Nephron (organoid): Measurements from ENCODE around the gene DIAPH2.
"Not testable (repeated sequence)": the region's sequence is repeated elsewhere in the genome, so short reads cannot be mapped to it uniquely, and the experiment has no call there.

ENCODE experiments used
- H3K27ac Mint-ChIP-seq, 3 experiments: 2 replicates each; pipeline ENCODE4 v1.8.0; 2020; ENCODE audit warnings: mixed read lengths in 3 of 3, mild to moderate bottlenecking in 2 of 3, moderate library complexity in 1 of 3
- H3K27me3 Mint-ChIP-seq: 2 replicates; pipeline ENCODE4 v1.8.0; 2021; ENCODE audit warnings: low read depth, mild to moderate bottlenecking, moderate library complexity, mixed read lengths
- H3K36me3 Mint-ChIP-seq: 2 replicates; pipeline ENCODE4 v1.8.0; 2020; ENCODE audit warnings: low read depth, mixed read lengths
- H3K4me1 Mint-ChIP-seq: 2 replicates; pipeline ENCODE4 v1.8.0; 2020; ENCODE audit warnings: mixed read lengths
- H3K4me3 Mint-ChIP-seq, 3 experiments: 2 replicates each; pipeline ENCODE4 v1.8.0; 2020; ENCODE audit warnings: mild to moderate bottlenecking in 3 of 3, mixed read lengths in 3 of 3, moderate library complexity in 2 of 3
- H3K9me3 Mint-ChIP-seq: 2 replicates; pipeline ENCODE4 v1.8.0; 2020; ENCODE audit warnings: mixed read lengths
- TF ChIP-seq, protein P1 (sequence below), 3 experiments: fragments of 200-600 bp; sonication (generic); IDR thresholded peaks; one replicate each; pipeline ENCODE4 v1.5.0; 2021; ENCODE audit warnings: antibody characterized with exemption in 3 of 3; ENCODE audit not compliant: unreplicated experiment in 3 of 3

DIAPH2 gene

DNA sequence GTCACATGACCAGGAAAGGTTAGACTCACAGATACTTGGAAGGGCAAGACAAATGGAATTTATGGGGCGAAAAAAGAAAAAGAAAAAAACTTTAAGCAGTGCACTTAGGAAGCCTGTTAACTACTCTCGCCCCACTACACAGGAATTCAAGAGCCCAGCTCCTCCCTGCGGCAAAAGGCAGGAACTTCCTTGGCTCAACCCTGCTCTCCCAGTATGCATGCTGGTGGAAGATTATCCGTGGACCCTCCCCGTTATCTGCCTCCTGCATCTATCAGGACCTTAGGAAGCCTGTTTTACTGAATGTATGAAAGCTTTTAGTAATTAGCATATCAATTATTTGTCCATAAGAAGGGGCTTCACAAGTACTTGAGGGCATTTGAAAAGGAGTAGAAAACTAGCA lies 158.9 kb downstream of the DIAPH2 start:
- no peaks in the 10 kb centered on the region for H3K36me3 Mint-ChIP-seq

DNA sequence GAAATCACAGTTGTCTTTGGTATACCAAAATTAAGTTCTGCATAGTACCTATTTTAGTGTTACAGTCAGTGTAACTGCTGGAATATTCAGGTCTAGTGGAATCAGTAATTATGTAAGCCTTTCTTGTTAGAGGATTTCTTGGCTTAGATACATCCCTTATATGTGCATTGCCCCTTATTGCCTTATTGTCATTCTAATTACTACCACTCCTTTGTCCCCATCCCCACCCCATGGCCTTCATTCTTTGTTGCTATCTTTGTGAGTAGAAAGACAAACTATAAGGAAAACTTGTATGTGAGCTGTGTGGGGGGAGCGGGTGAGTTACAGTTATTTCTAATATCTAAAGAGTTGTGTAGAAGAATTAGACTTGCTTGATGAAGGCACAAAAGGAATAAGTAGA lies 162.2 kb downstream of the DIAPH2 start:
- Mint-ChIP-seq H3K4me3 (no peak overlapping the region), H3K36me3 (no peaks in the 10 kb centered on the region), H3K9me3 (no peaks in the 10 kb centered on the region), H3K27me3 (no peaks in the 10 kb centered on the region), H3K4me1 (peaks cover 4% of the 10 kb centered on the region), H3K27ac (no peak overlapping the region)
- TF ChIP-seq, protein P1, sequence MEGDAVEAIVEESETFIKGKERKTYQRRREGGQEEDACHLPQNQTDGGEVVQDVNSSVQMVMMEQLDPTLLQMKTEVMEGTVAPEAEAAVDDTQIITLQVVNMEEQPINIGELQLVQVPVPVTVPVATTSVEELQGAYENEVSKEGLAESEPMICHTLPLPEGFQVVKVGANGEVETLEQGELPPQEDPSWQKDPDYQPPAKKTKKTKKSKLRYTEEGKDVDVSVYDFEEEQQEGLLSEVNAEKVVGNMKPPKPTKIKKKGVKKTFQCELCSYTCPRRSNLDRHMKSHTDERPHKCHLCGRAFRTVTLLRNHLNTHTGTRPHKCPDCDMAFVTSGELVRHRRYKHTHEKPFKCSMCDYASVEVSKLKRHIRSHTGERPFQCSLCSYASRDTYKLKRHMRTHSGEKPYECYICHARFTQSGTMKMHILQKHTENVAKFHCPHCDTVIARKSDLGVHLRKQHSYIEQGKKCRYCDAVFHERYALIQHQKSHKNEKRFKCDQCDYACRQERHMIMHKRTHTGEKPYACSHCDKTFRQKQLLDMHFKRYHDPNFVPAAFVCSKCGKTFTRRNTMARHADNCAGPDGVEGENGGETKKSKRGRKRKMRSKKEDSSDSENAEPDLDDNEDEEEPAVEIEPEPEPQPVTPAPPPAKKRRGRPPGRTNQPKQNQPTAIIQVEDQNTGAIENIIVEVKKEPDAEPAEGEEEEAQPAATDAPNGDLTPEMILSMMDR (IDR thresholded peaks at IDR 0.05; ENCODE audit: unreplicated experiment in 3 of 3): no peak

More for the DNA sequence above, 158.9 kb downstream of the DIAPH2 start:
- Mint-ChIP-seq H3K4me1 (peaks cover 13% of the 10 kb centered on the region), H3K27me3 (no peaks in the 10 kb centered on the region), H3K9me3 (no peaks in the 10 kb centered on the region), H3K27ac (no peak overlapping the region), H3K4me3 (no peak overlapping the region)
- TF ChIP-seq, protein P1 (IDR thresholded peaks at IDR 0.05; ENCODE audit: unreplicated experiment in 3 of 3): peak in 2 of 3 experiments; percentile 33 to 47

DNA sequence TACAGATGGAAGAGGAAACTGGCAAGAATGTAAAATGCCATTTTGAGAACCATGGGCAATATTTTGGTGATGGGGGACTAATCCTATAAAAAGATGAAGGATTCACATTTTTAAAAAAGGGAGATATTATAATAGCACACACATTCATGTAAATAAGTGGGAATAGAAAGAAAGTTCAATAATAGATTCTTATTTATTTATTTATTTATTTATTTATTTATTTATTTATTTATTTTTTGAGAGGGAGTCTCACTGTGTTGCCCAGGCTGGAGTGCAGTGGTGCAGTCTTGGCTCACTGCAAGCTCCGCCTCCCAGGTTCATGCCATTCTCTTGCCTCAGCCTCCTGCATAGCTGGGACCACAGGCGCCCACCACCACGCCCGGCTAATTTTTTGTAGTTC lies 174.8 kb downstream of the DIAPH2 start:
- H3K9me3 Mint-ChIP-seq, H3K36me3 Mint-ChIP-seq, H3K4me3 Mint-ChIP-seq, H3K27ac Mint-ChIP-seq, H3K4me1 Mint-ChIP-seq, H3K27me3 Mint-ChIP-seq: not testable (repeated sequence)

DNA sequence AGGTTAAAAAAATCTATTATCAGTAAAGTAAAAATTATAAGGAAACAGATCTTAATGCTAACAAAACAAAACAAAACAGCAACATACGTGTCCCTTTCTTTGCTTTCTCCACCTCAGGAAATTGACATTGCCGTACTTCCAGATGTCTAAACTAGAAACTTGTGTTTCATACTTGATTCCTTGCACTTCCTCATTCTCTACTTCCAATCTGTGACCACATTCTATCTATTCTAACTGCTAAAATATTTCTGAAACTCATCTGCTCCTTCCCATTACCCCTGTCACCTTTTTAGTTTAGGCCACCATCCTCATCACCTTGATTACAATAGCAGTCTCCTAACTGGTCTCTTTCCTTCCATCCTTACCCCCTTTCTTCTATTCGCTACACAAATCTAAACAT lies 176.6 kb downstream of the DIAPH2 start:
- no peak overlapping the region for H3K4me3 Mint-ChIP-seq
- H3K36me3 Mint-ChIP-seq: no peaks in the 10 kb centered on the region
- peaks cover 4% of the 10 kb centered on the region for H3K4me1 Mint-ChIP-seq
- H3K9me3 Mint-ChIP-seq: no peaks in the 10 kb centered on the region
- no peaks in the 10 kb centered on the region for H3K27me3 Mint-ChIP-seq
- H3K27ac Mint-ChIP-seq: no peak overlapping the region
- TF ChIP-seq, protein P1 (IDR thresholded peaks at IDR 0.05; ENCODE audit: unreplicated experiment in 3 of 3): no peak

DNA sequence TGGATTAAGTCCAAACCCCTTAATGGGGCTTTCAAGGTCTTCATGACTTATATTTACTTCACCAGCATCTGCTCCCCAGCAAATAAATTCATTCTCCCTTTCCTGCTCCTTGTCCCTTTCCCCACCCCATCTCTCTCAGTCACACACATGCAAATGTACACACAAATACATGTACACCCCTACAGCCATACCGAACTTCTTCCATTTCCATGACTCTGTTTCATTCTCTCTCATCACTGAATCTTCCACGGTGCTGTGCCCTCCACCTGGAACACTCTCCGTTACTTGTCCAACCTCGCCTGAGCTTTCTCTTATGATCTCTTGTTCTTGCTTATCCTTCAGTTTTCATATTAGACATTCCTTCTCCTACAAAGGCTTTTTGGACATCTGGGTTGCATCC lies 177.0 kb downstream of the DIAPH2 start:
- Mint-ChIP-seq H3K27ac (no peak overlapping the region), H3K36me3 (no peaks in the 10 kb centered on the region), H3K9me3 (no peaks in the 10 kb centered on the region), H3K27me3 (no peaks in the 10 kb centered on the region), H3K4me3 (no peak overlapping the region), H3K4me1 (peaks cover 5% of the 10 kb centered on the region)
- TF ChIP-seq, protein P1 (IDR thresholded peaks at IDR 0.05; ENCODE audit: unreplicated experiment in 3 of 3): no peak

DNA sequence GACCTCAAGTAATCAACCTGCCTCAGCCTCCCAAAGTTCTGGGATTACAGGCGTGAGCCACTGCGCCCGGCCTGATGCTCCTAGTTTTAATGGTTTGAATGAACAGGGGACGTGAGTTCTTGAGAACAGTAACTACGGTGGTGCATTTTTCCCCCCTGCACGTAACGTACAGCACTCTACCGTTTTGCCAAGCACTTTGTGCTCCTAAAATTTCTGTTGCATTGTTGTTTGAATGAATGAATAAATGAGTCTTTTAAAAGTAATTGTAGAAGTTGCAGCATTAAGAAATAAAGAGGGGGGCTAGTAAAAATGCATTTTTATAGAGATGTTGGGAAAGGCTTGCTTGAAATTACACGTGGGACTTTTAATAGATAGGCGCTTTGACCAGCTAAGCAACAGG lies 199.0 kb downstream of the DIAPH2 start, which contains the start of gene RPA4:
TSS of gene RPA4 (plus strand) at position 301 of the 400 bp plus-strand sequence. CDS start 403 bp downstream, outside the sequence.
- TF ChIP-seq, protein P1 (IDR thresholded peaks at IDR 0.05; ENCODE audit: unreplicated experiment in 3 of 3): no peak
- H3K4me3 Mint-ChIP-seq: no peak within 1 kb of the TSS

More for the DNA sequence above, 199.0 kb downstream of the DIAPH2 start, which contains the start of gene RPA4:
- no peaks in the 10 kb centered on the region for H3K9me3 Mint-ChIP-seq
- no peak within 1 kb of the TSS for H3K27ac Mint-ChIP-seq
- peaks cover 5% of the 10 kb centered on the region for H3K36me3 Mint-ChIP-seq
- H3K27me3 Mint-ChIP-seq: no peaks in the 10 kb centered on the region
- peaks cover 12% of the 10 kb centered on the region for H3K4me1 Mint-ChIP-seq
